HepG2 (cell line): Measurements from ENCODE around the gene MMP25. TPM values are rescaled to one million over a fixed set of nuclear protein-coding genes. Genes with fewer than 3 reads are reported as not detected.

ENCODE experiments used
- ARNTL ChIP-seq: sonication (generic); formaldehyde crosslinking; IDR thresholded peaks from 2 replicates; pipeline ENCODE4 v1.4.0; 2020; ENCODE audit warnings: mild to moderate bottlenecking, missing genetic modification reagents
- ATRX ChIP-seq: sonication (generic); formaldehyde crosslinking; IDR thresholded peaks from 2 replicates; pipeline ENCODE4 v1.4.0; 2020; ENCODE audit warnings: missing genetic modification reagents, borderline replicate concordance
- HNF4G ChIP-seq, 2 experiments: sonication (generic) in 1 of 2; formaldehyde crosslinking in 1 of 2; IDR thresholded peaks; 2 replicates each; pipeline versions ENCODE4 v1.4.0 to v1.6.1; 2011 to 2020; ENCODE audit warnings: borderline replicate concordance in 2 of 2, low read depth in 2 of 2, mild to moderate bottlenecking in 2 of 2, low read length in 1 of 2, missing genetic modification reagents in 1 of 2, moderate library complexity in 1 of 2
- KLF15 ChIP-seq: sonication (generic); formaldehyde crosslinking; IDR thresholded peaks from 2 replicates; pipeline ENCODE4 v1.8.1; 2023; ENCODE audit warnings: borderline replicate concordance, mild to moderate bottlenecking, inconsistent platforms, missing genetic modification reagents, mixed read lengths
- YEATS4 ChIP-seq: sonication (generic); formaldehyde crosslinking; IDR thresholded peaks from 2 replicates; pipeline ENCODE4 v1.4.0; 2020; ENCODE audit warnings: missing genetic modification reagents, borderline replicate concordance
- ZBTB38 ChIP-seq: sonication (generic); formaldehyde crosslinking; IDR thresholded peaks from 2 replicates; pipeline ENCODE4 v1.5.1; 2020; ENCODE audit warnings: mild to moderate bottlenecking, missing genetic modification reagents
- ZNF136 ChIP-seq: sonication (generic); formaldehyde crosslinking; IDR thresholded peaks from 2 replicates; pipeline ENCODE4 v1.8.1; 2022; ENCODE audit warnings: low read depth, mild to moderate bottlenecking, moderate library complexity, missing genetic modification reagents
- ZNF138 ChIP-seq: sonication (generic); formaldehyde crosslinking; IDR thresholded peaks from 2 replicates; pipeline ENCODE4 v1.5.0; 2020; ENCODE audit warnings: mild to moderate bottlenecking, low read depth, missing genetic modification reagents
- ZNF160 ChIP-seq: sonication (generic); formaldehyde crosslinking; IDR thresholded peaks from 2 replicates; pipeline ENCODE4 v1.8.0; 2022; ENCODE audit warnings: mild to moderate bottlenecking, inconsistent platforms, missing genetic modification reagents
- ZNF44 ChIP-seq: sonication (generic); formaldehyde crosslinking; IDR thresholded peaks from 2 replicates; pipeline ENCODE4 v1.5.1; 2020; ENCODE audit warnings: mild to moderate bottlenecking, missing genetic modification reagents
- ZNF616 ChIP-seq: sonication (generic); formaldehyde crosslinking; IDR thresholded peaks from 2 replicates; pipeline ENCODE4 v1.5.0; 2020; ENCODE audit warnings: low read depth, mild to moderate bottlenecking, missing genetic modification reagents
- polyA plus RNA-seq, 8 experiments: library from polyadenylated mRNA; depleted of rRNA in 3 of 8; stranded (reverse) in 7 of 8; unstranded in 1 of 8; fragments of >200 nt; fragmentation: Illumina TruSeq in 4 of 8; extraction: Trizol in 4 of 8; gene quantifications; 2 replicates each; pipeline versions ENCODE4 v1.2.1 to v1.2.3, GENCODE V29; 2011 to 2016; ENCODE audit warnings: low read depth in 4 of 8, missing spikeins in 1 of 8, mixed read lengths in 1 of 8; ENCODE audit not compliant: insufficient read depth in 1 of 8
- total RNA-seq, 5 experiments: library from RNA; depleted of rRNA; stranded (reverse); fragments of >200 nt; fragmentation: Illumina TruSeq; extraction: Trizol; gene quantifications; 2 replicates each; pipeline ENCODE4 v1.2.3, GENCODE V29; 2016; ENCODE audit warnings: low read depth in 1 of 5
- TF ChIP-seq, protein P1 (sequence below): sonication (generic); formaldehyde crosslinking; IDR thresholded peaks from 2 replicates; pipeline ENCODE4 v1.5.1; 2020; ENCODE audit warnings: missing genetic modification reagents, mild to moderate bottlenecking, borderline replicate concordance
- TF ChIP-seq, protein P2 (sequence below): sonication (generic); formaldehyde crosslinking; conservative IDR thresholded peaks from 2 replicates; pipeline ENCODE4 v1.8.0; 2022; ENCODE audit warnings: low read depth, missing genetic modification reagents
- TF ChIP-seq, protein P3 (sequence below): sonication (generic); formaldehyde crosslinking; IDR thresholded peaks from 2 replicates; pipeline ENCODE4 v1.5.1; 2020; ENCODE audit warnings: mild to moderate bottlenecking, moderate library complexity, missing genetic modification reagents
- TF ChIP-seq, protein P4 (sequence below): sonication (generic); formaldehyde crosslinking; IDR thresholded peaks from 2 replicates; pipeline ENCODE4 v1.5.0; 2020; ENCODE audit warnings: missing genetic modification reagents
- TF ChIP-seq, protein P5 (sequence below): sonication (generic); formaldehyde crosslinking; IDR thresholded peaks from 2 replicates; pipeline ENCODE4 v1.9.0; 2021; ENCODE audit warnings: missing genetic modification reagents, mild to moderate bottlenecking, borderline replicate concordance
- TF ChIP-seq, protein P6 (sequence below): sonication (generic); formaldehyde crosslinking; IDR thresholded peaks from 2 replicates; pipeline ENCODE4 v1.4.0; 2020; ENCODE audit warnings: missing genetic modification reagents, borderline replicate concordance

The MMP25 gene
- total and polyA plus RNA-seq, 2 of the 13 experiments (the other 11 are each of a cell fraction or from before 2014, with no cell fraction given): 0.04 to 0.08 TPM

DNA sequence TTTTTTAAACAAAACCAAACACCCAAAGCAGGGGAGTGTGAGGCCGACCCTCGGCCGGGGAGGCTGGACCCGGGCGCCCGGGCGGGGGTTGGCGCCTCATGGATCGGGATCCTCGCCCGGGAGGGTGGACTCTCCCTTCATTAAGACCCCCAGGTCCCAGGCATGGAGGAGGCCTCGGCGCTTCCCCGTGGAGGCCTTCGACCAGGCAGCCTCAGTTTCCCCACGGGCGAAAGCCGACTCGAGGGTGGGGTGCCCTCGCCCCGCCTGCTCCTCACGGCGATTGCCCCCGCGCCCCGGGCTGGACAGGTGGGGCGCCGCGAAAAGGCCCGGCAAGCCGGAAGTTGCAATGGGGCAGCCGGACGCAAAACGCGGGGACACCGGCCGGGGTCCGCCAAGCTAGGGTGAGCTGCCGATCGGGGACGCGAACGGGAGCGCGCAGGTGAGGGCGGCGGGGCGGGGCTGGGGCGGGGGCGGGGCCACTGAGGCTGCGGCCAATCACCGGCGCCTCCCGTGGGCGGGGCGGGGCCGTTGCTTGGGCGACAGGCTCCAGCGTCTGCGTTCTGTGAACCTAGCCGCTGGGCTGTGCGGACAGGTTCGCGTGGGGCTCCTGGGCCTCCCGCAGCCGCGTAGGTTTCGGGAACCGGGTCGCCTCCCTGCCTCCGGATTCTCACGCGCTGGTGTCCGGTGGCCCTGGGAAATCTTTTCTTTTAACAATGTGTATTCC, 60.0 kb downstream of the MMP25 start (continued):
- TF ChIP-seq, protein P1, sequence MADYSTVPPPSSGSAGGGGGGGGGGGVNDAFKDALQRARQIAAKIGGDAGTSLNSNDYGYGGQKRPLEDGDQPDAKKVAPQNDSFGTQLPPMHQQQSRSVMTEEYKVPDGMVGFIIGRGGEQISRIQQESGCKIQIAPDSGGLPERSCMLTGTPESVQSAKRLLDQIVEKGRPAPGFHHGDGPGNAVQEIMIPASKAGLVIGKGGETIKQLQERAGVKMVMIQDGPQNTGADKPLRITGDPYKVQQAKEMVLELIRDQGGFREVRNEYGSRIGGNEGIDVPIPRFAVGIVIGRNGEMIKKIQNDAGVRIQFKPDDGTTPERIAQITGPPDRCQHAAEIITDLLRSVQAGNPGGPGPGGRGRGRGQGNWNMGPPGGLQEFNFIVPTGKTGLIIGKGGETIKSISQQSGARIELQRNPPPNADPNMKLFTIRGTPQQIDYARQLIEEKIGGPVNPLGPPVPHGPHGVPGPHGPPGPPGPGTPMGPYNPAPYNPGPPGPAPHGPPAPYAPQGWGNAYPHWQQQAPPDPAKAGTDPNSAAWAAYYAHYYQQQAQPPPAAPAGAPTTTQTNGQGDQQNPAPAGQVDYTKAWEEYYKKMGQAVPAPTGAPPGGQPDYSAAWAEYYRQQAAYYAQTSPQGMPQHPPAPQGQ (CRISPR knock-in tag): no peak
- TF ChIP-seq, protein P2, sequence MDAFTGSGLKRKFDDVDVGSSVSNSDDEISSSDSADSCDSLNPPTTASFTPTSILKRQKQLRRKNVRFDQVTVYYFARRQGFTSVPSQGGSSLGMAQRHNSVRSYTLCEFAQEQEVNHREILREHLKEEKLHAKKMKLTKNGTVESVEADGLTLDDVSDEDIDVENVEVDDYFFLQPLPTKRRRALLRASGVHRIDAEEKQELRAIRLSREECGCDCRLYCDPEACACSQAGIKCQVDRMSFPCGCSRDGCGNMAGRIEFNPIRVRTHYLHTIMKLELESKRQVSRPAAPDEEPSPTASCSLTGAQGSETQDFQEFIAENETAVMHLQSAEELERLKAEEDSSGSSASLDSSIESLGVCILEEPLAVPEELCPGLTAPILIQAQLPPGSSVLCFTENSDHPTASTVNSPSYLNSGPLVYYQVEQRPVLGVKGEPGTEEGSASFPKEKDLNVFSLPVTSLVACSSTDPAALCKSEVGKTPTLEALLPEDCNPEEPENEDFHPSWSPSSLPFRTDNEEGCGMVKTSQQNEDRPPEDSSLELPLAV (CRISPR knock-in tag): no peak
- TF ChIP-seq HNF4G (IDR thresholded peaks at IDR 0.05; ENCODE audit: borderline replicate concordance, low read depth, low read length): peak; percentile 26; the same call in 1 of the 2 replicates
- TF ChIP-seq HNF4G (CRISPR knock-in tag; IDR thresholded peaks at IDR 0.05; ENCODE audit: borderline replicate concordance, low read depth): 0 out of 2 replicates have a peak, but pooled peaks have one; percentile 45
- no peak for TF ChIP-seq ATRX
- no peak for TF ChIP-seq ZNF616
- TF ChIP-seq, protein P3, sequence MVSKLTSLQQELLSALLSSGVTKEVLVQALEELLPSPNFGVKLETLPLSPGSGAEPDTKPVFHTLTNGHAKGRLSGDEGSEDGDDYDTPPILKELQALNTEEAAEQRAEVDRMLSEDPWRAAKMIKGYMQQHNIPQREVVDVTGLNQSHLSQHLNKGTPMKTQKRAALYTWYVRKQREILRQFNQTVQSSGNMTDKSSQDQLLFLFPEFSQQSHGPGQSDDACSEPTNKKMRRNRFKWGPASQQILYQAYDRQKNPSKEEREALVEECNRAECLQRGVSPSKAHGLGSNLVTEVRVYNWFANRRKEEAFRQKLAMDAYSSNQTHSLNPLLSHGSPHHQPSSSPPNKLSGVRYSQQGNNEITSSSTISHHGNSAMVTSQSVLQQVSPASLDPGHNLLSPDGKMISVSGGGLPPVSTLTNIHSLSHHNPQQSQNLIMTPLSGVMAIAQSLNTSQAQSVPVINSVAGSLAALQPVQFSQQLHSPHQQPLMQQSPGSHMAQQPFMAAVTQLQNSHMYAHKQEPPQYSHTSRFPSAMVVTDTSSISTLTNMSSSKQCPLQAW (CRISPR knock-in tag): peak; percentile 76; the same call in 1 of the 2 replicates
- TF ChIP-seq KLF15 (CRISPR knock-in tag): no peak
- TF ChIP-seq, protein P4, sequence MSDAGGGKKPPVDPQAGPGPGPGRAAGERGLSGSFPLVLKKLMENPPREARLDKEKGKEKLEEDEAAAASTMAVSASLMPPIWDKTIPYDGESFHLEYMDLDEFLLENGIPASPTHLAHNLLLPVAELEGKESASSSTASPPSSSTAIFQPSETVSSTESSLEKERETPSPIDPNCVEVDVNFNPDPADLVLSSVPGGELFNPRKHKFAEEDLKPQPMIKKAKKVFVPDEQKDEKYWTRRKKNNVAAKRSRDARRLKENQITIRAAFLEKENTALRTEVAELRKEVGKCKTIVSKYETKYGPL (CRISPR knock-in tag): no peak
- TF ChIP-seq ZNF160: no peak
- TF ChIP-seq ZNF136 (CRISPR knock-in tag): 0 out of 2 replicates have a peak, but pooled peaks have one; percentile 64
- TF ChIP-seq YEATS4: peak; percentile 91
- TF ChIP-seq, protein P5, sequence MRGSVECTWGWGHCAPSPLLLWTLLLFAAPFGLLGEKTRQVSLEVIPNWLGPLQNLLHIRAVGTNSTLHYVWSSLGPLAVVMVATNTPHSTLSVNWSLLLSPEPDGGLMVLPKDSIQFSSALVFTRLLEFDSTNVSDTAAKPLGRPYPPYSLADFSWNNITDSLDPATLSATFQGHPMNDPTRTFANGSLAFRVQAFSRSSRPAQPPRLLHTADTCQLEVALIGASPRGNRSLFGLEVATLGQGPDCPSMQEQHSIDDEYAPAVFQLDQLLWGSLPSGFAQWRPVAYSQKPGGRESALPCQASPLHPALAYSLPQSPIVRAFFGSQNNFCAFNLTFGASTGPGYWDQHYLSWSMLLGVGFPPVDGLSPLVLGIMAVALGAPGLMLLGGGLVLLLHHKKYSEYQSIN (CRISPR knock-in tag): no peak
- no peak for TF ChIP-seq ZNF138
- TF ChIP-seq ZBTB38 (CRISPR knock-in tag): no peak; the same call in 1 of the 2 replicates
- no peak for TF ChIP-seq ZNF44 (CRISPR knock-in tag)
- no peak; the same call in 1 of the 2 replicates for TF ChIP-seq ARNTL (CRISPR knock-in tag)
- TF ChIP-seq, protein P6, sequence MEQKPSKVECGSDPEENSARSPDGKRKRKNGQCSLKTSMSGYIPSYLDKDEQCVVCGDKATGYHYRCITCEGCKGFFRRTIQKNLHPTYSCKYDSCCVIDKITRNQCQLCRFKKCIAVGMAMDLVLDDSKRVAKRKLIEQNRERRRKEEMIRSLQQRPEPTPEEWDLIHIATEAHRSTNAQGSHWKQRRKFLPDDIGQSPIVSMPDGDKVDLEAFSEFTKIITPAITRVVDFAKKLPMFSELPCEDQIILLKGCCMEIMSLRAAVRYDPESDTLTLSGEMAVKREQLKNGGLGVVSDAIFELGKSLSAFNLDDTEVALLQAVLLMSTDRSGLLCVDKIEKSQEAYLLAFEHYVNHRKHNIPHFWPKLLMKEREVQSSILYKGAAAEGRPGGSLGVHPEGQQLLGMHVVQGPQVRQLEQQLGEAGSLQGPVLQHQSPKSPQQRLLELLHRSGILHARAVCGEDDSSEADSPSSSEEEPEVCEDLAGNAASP: peak; percentile 73; the same call in 1 of the 2 replicates
